PFSK-1 (cell line): Measurements from ENCODE around the gene GLI2.

Experiments
- REST ChIP-seq, 2 experiments: IDR thresholded peaks; 2 replicates each; pipeline versions ENCODE4 v1.6.1 to v1.8.0; 2011 to 2012; ENCODE audit warnings: low read depth in 2 of 2, low read length in 2 of 2, control low read depth in 1 of 2, inconsistent platforms in 1 of 2, mild to moderate bottlenecking in 1 of 2, moderate library complexity in 1 of 2; ENCODE audit not compliant: insufficient read depth in 1 of 2
- TAF1 ChIP-seq: IDR thresholded peaks from 2 replicates; pipeline ENCODE4 v1.6.1; 2012; ENCODE audit warnings: low read length, control low read depth, borderline replicate concordance; ENCODE audit not compliant: insufficient read depth

- TF ChIP-seq REST (IDR thresholded peaks at IDR 0.05; ENCODE audit: insufficient read depth in 1 of 2, low read depth in 2 of 2, low read length in 2 of 2): no peak
- no peak for TF ChIP-seq TAF1
These were observed 27.9 kb upstream of the GLI2 start for GRCh38 chr2:120707816-120708215.
